HepG2 (cell line): ENCODE data around the gene INO80B. TPM values are rescaled to one million over a fixed set of nuclear protein-coding genes. Genes with fewer than 3 reads are reported as not detected.

Experiments
- ATF7-NPFF ChIP-seq: sonication (generic); formaldehyde crosslinking; IDR thresholded peaks from 2 replicates; pipeline ENCODE4 v1.8.1; 2023; ENCODE audit warnings: mild to moderate bottlenecking, low read depth, missing genetic modification reagents, moderate library complexity
- CENPT ChIP-seq: sonication (generic); formaldehyde crosslinking; IDR thresholded peaks from 2 replicates; pipeline ENCODE4 v1.8.0; 2022; ENCODE audit warnings: low read depth, mild to moderate bottlenecking, moderate library complexity, missing genetic modification reagents
- FOXP1 ChIP-seq, 2 experiments: fragments of 450-650 bp in 1 of 2; IDR thresholded peaks; 2 replicates each; pipeline ENCODE4 v1.6.1; 2017 to 2018; ENCODE audit warnings: antibody characterized with exemption in 1 of 2
- GLI4 ChIP-seq: sonication (generic); formaldehyde crosslinking; IDR thresholded peaks from 2 replicates; pipeline ENCODE4 v1.5.1; 2020; ENCODE audit warnings: missing genetic modification reagents, mild to moderate bottlenecking, moderate library complexity, borderline replicate concordance
- IRX3 ChIP-seq: sonication (generic); formaldehyde crosslinking; IDR thresholded peaks from 2 replicates; pipeline ENCODE4 v1.8.1; 2023; ENCODE audit warnings: mild to moderate bottlenecking, low read depth, missing genetic modification reagents, borderline replicate concordance
- KDM5A ChIP-seq: fragments of 200-600 bp; sonication (generic); IDR thresholded peaks from 2 replicates; pipeline ENCODE4 v1.7.0; 2018; ENCODE audit warnings: antibody characterized with exemption, mild to moderate bottlenecking, low read length, borderline replicate concordance
- MLX ChIP-seq: IDR thresholded peaks from 2 replicates; pipeline ENCODE4 v1.6.1; 2016
- SRY ChIP-seq: sonication (generic); formaldehyde crosslinking; IDR thresholded peaks from 2 replicates; pipeline ENCODE4 v1.8.0; 2022; ENCODE audit warnings: mild to moderate bottlenecking, missing genetic modification reagents
- STAT5B ChIP-seq: sonication (generic); formaldehyde crosslinking; IDR thresholded peaks from 2 replicates; pipeline ENCODE4 v1.4.0; 2020; ENCODE audit warnings: missing genetic modification reagents
- TOPORS ChIP-seq: sonication (generic); formaldehyde crosslinking; IDR thresholded peaks from 2 replicates; pipeline ENCODE4 v1.8.0; 2023; ENCODE audit warnings: mild to moderate bottlenecking, missing genetic modification reagents
- U2AF1 ChIP-seq: fragments of 200-400 bp; formaldehyde crosslinking; optimal IDR thresholded peaks from 2 replicates; pipeline ENCODE3; 2017; ENCODE audit warnings: mild to moderate bottlenecking, low read depth, low read length
- ZBTB43 ChIP-seq: sonication (generic); formaldehyde crosslinking; conservative IDR thresholded peaks from 2 replicates; pipeline ENCODE4 v1.4.0; 2020; ENCODE audit warnings: missing genetic modification reagents
- ZNF275 ChIP-seq: sonication (generic); formaldehyde crosslinking; IDR thresholded peaks from 2 replicates; pipeline ENCODE4 v1.8.0; 2022; ENCODE audit warnings: missing genetic modification reagents, mild to moderate bottlenecking, inconsistent platforms, borderline replicate concordance
- ZNF562 ChIP-seq: sonication (generic); formaldehyde crosslinking; IDR thresholded peaks from 2 replicates; pipeline ENCODE4 v1.8.0; 2022; ENCODE audit warnings: missing genetic modification reagents, borderline replicate concordance
- ZNF598 ChIP-seq: sonication (generic); formaldehyde crosslinking; IDR thresholded peaks from 2 replicates; pipeline ENCODE4 v1.5.1; 2020; ENCODE audit warnings: mild to moderate bottlenecking, missing genetic modification reagents, borderline replicate concordance
- ZNF746 ChIP-seq: sonication (generic); formaldehyde crosslinking; IDR thresholded peaks from 2 replicates; pipeline ENCODE4 v1.8.0; 2022; ENCODE audit warnings: mild to moderate bottlenecking, missing genetic modification reagents
- ZNF883 ChIP-seq: sonication (generic); formaldehyde crosslinking; IDR thresholded peaks from 2 replicates; pipeline ENCODE4 v1.5.1; 2020; ENCODE audit warnings: mild to moderate bottlenecking, missing genetic modification reagents; ENCODE audit errors: not compliant biosample characterization
- polyA plus RNA-seq, 8 experiments: library from polyadenylated mRNA; depleted of rRNA in 3 of 8; stranded (reverse) in 7 of 8; unstranded in 1 of 8; fragments of >200 nt; fragmentation: Illumina TruSeq in 4 of 8; extraction: Trizol in 4 of 8; gene quantifications; 2 replicates each; pipeline versions ENCODE4 v1.2.1 to v1.2.3, GENCODE V29; 2011 to 2016; ENCODE audit warnings: low read depth in 4 of 8, missing spikeins in 1 of 8, mixed read lengths in 1 of 8; ENCODE audit not compliant: insufficient read depth in 1 of 8
- total RNA-seq, 5 experiments: library from RNA; depleted of rRNA; stranded (reverse); fragments of >200 nt; fragmentation: Illumina TruSeq; extraction: Trizol; gene quantifications; 2 replicates each; pipeline ENCODE4 v1.2.3, GENCODE V29; 2016; ENCODE audit warnings: low read depth in 1 of 5
- TF ChIP-seq, protein P1 (sequence below): IDR thresholded peaks from 2 replicates; pipeline ENCODE4 v1.6.1; 2016; ENCODE audit warnings: mild to moderate bottlenecking
- TF ChIP-seq, protein P2 (sequence below): sonication (generic); formaldehyde crosslinking; IDR thresholded peaks from 2 replicates; pipeline ENCODE4 v1.5.1; 2020; ENCODE audit warnings: mild to moderate bottlenecking, missing genetic modification reagents

INO80B gene
- total and polyA plus RNA-seq, 2 of the 13 experiments (the other 11 are each of a cell fraction or from before 2014, with no cell fraction given), result 6.2 to 14.5 TPM

GRCh38 chr2:74457549-74458131 lies 2.8 kb downstream of the INO80B start (continued):
- no peak for TF ChIP-seq STAT5B (CRISPR knock-in tag)
- peak; percentile 91; the same call in 1 of the 2 replicates for TF ChIP-seq IRX3 (CRISPR knock-in tag)
- peak; percentile 91; the same call in 1 of the 2 replicates for TF ChIP-seq ZNF746 (CRISPR knock-in tag)
- TF ChIP-seq ZNF275 (CRISPR knock-in tag), result peak; percentile 88; the same call in 1 of the 2 replicates
- TF ChIP-seq, protein P1, sequence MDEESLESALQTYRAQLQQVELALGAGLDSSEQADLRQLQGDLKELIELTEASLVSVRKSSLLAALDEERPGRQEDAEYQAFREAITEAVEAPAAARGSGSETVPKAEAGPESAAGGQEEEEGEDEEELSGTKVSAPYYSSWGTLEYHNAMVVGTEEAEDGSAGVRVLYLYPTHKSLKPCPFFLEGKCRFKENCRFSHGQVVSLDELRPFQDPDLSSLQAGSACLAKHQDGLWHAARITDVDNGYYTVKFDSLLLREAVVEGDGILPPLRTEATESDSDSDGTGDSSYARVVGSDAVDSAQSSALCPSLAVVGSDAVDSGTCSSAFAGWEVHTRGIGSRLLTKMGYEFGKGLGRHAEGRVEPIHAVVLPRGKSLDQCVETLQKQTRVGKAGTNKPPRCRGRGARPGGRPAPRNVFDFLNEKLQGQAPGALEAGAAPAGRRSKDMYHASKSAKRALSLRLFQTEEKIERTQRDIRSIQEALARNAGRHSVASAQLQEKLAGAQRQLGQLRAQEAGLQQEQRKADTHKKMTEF (CRISPR knock-in tag), result peak; percentile 75; the same call in 1 of the 2 replicates
- peak; percentile 28; the same call in 1 of the 2 replicates for TF ChIP-seq GLI4 (CRISPR knock-in tag)
- peak; percentile 84 for TF ChIP-seq ZNF883
- peak; percentile 62; the same call in 1 of the 2 replicates for TF ChIP-seq ZBTB43 (CRISPR knock-in tag)
- TF ChIP-seq CENPT (CRISPR knock-in tag), result no peak
- TF ChIP-seq TOPORS (CRISPR knock-in tag), result peak; percentile 66; the same call in 1 of the 2 replicates
- TF ChIP-seq ATF7-NPFF (CRISPR knock-in tag), result no peak; the same call in none of the 2 replicates
- TF ChIP-seq SRY, result peak; percentile 93
- TF ChIP-seq, protein P2, sequence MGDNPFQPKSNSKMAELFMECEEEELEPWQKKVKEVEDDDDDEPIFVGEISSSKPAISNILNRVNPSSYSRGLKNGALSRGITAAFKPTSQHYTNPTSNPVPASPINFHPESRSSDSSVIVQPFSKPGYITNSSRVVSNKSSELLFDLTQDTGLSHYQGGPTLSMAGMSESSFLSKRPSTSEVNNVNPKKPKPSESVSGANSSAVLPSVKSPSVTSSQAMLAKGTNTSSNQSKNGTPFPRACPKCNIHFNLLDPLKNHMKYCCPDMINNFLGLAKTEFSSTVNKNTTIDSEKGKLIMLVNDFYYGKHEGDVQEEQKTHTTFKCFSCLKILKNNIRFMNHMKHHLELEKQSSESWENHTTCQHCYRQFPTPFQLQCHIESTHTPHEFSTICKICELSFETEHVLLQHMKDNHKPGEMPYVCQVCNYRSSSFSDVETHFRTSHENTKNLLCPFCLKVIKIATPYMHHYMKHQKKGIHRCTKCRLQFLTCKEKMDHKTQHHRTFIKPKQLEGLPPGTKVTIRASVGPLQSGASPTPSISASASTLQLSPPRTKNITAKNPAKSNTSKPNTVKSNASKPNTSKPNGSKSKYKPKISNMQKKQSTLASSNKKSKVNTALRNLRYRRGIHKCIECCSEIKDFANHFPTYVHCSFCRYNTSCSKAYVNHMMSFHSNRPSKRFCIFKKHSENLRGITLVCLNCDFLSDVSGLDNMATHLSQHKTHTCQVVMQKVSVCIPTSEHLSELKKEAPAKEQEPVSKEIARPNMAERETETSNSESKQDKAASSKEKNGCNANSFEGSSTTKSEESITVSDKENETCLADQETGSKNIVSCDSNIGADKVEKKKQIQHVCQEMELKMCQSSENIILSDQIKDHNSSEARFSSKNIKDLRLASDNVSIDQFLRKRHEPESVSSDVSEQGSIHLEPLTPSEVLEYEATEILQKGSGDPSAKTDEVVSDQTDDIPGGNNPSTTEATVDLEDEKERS (CRISPR knock-in tag), result peak; percentile 81
- no peak for TF ChIP-seq U2AF1
- no peak for TF ChIP-seq FOXP1 (IDR thresholded peaks at IDR 0.05)
- 0 out of 2 replicates have a peak, but pooled peaks have one; percentile 3 for TF ChIP-seq FOXP1 (CRISPR knock-in tag; IDR thresholded peaks at IDR 0.05)
- no peak for TF ChIP-seq ZNF598 (CRISPR knock-in tag)
- 0 out of 2 replicates have a peak, but pooled peaks have one; percentile 5 for TF ChIP-seq MLX (CRISPR knock-in tag)
- TF ChIP-seq KDM5A, result peak; percentile 82
- TF ChIP-seq ZNF562, result no peak
